Stimulated activated CD8-positive, alpha-beta memory T cell treated with anti-CD3 and anti-CD28 coated beads, Interleukin-4, amount 100 ng/mL, for 48 hours (primary cell): ENCODE results near the gene LENG1.

Experiments
- DNase-seq: peaks from one replicate; pipeline ENCODE4 v3.0.0-alpha.2; 2020

LENG1 gene

DNA sequence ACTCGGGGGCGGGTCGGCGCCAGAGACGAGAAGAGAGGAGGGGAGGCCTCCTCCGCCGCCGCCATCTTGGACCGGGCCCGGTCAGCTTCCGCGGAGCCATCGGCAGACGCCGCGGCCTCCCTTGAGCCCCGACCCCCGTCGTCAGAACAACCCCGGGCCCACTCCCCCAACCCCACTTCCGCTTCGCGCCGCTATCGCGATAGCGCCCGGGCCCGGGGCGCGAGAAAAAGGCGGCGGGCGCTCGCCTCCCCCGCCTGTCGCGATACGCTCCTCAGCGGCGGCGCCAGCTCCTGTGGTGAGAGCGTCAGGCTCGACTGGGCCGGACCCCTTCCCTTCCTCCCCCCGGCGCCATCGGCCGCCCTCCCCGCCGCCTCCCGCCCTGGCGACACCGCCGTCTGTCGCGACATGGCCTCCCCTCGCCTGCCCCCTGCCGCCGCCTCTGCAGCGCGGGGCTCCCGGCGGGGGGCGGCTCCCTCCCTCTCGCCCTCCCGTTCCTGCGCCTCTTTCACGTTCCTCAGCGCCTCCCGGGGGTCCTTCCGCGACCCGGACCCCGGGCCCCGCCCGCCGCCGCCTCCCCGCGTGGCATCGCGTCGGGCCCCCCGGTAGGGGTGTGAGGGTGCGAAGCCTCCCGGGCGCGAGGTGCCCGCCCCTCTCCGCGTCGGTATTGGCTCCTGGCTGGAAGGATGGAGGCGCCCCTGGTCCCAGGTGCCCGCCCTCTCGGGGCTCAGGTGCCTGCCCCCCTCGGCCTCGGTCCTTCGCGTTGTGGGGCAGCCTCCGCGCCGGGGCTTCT lies 21.6 kb downstream of the LENG1 start, which contains the start of gene CNOT3:
TSS of gene CNOT3 (plus strand) at position 64 of the 790 bp plus-strand sequence. CDS start 5,217 bp downstream, outside the sequence.
- peak; percentile 43 for DNase-seq

DNA sequence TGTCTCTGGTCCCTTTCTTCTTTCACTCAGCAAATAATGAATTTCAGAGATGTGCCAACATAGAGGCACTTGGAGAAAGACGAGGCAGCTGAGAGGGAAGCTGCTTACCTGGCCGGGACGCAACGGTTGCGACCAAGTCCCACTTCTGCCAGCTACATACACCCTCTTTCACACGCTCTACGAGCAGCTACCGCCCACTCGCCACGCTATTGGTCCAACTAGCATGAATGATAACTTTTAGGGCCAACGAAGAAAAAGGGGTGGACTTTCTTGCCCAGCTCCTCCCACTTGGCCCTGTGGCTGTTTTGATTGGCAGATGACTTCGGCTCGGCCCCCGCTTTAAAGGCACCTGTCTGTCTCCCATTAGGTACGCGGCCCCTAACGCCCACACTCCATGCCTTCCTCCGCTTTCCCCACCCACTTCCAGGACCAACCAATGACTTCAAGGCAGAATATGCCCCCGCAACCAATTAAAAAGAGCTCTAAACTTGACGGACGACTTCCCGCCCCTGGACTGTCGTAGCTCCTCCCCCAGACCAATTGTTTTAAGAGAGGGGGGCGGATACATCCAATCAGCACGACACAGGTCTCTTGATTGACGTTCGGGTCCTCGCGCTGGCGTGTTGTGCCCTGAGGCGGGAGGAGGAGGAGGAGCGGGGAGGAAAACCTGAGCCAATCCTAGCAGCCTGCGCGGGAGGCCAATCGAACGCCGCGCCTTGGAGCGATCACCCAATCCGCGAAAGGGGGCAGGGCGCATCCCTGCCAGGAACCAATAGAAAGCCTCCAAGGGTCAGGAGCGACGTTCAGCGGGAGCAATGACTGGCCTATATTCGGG lies 22.4 kb downstream of the LENG1 start:
- peak; percentile 98 for DNase-seq

DNA sequence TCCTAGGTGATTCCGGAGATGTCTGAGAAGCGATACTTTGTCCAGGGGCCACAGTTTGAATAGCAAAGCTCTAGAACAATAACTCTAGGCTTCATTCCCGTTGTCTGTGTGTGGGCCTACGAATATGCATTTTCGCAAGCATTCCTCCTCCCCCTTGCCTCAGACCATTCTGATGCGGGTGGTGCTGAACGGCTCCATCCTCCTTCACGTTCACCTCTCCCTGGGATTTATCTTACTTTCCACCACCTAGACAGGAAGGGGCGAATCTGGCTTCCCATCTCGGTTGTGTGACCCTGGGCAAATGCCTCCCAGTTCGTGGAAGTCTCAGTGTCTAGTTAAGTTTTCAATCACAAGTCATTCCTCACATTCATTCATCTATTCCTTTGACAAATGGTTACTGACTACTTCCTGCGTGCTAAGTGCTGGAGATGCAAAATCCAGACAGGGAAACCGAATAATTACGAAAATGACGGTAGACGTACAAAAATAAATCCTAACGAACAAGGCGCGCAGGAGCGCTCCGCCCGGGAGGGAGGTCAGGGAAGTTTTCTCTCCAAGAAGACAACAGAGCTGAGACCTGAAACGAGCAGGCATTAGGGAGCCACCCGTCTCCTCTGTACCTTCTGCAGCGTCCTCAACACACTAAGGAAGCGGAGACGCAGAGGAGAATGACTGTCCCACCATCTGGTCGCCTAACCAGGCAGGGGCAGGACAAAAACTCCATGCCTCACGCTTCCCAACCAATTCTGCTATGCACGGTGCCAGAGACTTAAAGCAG lies 23.2 kb downstream of the LENG1 start:
- DNase-seq: no peak

DNA sequence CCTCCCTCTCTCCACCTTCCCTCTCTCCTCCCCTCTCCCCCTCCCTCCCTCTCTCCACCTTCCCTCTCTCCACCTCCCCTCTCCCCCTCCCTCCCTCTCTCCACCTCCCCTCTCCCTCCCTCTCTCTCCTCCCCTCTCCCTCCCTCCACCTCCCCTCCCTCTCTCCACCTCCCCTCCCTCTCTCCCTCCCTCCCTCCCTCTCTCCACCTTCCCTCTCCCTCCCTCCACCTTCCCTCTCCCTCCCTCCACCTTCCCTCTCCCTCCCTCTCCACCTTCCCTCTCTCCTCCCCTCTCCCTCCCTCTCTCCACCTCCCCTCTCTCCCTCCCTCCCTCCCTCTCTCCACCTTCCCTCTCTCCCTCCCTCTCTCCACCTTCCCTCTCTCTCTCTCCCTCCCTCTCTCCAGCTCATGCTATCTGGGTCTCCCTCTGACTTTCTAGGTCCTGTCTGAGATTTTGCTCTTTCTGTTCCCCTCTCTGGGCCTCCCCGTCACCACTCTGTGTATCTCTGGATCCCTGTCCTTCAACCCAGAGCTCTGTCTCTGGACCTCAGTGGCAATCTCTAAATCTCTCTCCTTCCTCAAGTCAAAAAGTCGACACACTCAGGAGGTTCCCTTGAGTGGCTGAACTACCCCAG lies 25.4 kb downstream of the LENG1 start:
- DNase-seq: no peak

DNA sequence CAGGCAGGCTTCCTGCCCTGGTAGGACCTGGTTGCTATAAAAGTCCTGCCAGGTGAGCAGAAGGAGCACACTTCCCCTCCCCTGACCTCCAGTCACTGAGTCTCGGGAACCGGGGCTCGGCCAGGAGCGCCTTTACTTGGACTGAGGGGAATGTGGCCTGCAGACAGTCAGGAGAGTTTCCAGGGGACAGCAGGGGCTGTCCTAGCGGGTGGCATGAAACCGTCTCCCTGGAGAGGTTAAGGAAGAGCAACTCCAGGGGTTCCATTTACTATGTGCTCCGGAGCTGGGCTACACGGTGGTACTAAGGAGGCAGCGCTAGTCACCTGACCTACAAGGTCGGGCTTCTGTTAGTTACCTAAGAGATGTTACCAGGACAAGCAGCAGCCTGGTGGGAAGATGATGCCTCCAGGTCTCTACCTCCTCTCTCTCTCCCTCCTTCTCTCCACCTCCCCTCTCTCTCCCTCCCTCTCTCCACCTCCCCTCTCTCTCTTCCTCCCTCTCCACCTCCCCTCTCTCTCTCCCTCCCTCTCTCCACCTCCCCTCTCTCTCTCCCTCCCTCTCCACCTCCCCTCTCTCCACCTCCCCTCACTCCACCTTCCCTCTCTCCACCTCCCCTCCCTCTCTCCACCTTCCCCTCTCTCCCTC lies 26.1 kb downstream of the LENG1 start:
- DNase-seq: no peak

DNA sequence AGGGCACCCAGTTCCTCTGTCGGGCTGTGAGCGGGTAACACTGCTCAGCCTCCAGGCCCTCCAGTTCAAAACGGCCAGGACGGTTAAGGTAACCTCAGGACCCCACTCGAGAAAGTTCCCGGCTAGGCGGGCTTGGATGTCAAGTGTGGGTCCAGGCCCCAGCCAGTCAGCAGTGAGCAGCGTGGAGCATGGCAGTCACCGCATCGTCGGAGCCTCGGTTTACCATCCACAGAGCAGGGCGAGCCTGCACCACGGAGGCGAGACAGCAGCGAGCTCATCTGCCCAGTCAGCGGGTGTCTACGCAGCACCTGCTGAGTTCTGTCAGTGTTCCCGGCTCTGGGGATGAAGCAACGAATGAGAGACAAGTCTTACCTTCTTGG lies 29.9 kb downstream of the LENG1 start:
- DNase-seq: no peak

DNA sequence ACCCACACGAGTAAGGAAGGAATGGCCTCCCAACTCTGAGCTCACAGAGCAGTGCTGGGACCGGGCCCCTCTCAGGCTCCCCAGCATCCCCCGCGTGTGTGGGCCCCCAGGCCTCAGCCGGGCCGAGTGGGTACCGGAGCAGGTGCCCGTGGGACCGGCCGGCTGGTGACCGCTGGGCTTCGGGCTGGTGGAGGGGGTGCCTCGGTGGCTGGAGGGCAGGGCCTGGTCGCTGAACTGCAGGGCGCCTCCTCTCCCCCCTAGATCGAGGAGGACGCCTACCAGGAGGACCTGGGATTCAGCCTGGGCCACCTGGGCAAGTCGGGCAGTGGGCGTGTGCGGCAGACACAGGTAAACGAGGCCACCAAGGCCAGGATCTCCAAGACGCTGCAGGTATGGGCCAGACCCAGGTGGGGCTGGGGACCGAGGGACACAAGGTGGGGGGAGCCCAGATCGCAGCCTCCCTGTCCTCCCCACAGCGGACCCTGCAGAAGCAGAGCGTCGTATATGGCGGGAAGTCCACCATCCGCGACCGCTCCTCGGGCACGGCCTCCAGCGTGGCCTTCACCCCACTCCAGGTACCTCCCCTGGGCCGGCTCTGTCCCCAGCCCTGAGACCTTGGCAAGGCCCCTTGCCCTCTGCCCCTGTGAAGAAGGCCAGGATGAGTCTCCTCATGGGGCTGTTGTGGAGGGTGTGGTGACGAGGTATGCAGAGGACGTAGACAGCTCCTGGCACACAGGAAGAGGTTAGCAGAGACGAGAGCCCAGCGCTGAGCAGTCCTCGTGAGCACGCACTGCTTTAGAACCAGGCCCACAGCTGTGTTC lies 30.5 kb downstream of the LENG1 start:
- DNase-seq: no peak

DNA sequence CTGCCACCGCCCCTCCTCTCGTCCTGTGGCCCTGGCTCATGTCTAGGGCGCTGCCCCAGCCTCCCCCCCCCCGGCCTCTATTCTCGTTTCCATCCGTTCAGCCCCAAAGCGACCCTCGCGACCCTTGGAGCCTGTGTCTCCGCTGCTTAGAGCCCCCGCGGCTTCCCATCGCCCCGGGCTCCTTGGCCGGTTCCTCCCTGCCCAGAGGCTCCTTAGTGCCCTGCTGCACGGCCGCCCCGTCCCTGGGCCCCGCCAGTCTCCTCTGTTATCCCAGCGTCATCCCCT lies 31.1 kb downstream of the LENG1 start:
- DNase-seq: no peak

DNA sequence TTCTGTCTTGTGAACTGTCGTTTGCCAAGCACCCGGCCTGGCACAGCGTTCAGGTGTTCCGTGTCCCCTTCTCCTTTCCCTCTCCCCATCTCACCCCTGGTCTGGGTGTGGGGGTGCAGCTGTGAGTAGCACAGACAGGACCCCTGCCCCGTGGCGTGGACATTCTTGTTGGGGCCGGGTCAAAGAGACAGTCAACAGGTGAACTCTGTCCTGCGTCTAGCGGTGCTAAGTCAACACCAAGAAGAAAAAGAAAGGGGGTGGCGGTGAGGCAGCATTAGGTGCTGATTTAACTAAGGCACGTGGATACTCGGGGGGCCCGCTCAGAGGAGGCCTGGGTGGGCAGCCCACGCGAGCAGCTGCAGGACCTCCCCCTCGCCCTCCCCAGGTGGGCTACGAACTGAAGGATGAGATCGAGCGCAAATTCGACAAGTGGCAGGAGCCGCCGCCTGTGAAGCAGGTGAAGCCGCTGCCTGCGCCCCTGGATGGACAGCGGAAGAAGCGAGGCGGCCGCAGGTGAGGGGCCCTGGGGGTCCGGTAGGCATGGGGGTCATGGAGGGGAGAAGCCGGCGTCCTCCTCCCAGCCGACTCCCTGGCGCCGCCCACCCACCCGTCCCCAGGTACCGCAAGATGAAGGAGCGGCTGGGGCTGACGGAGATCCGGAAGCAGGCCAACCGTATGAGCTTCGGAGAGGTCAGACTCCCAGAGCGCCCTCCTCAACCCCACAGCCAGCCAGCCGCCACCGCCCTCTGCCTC lies 31.7 kb downstream of the LENG1 start:
- DNase-seq: no peak

DNA sequence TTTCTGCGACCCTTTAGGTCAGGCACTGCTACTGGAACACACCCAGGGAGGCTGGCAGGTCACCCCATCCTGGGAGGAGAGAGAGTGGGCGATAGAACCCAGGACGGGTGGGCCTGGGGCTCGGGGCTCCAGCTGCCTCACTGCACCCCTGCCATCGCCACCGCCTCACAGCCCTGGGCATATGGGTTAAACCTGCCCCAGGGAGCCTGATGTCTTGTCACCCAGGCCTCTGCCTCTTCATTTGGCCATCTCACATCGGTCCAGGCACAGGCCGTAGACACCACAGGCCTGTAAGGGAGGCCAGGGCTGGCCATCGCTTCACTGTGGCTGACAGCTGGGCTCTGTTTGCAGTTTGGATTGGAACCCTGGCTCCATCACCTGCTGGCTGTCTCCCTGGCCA lies 33.8 kb downstream of the LENG1 start:
- no peak for DNase-seq

DNA sequence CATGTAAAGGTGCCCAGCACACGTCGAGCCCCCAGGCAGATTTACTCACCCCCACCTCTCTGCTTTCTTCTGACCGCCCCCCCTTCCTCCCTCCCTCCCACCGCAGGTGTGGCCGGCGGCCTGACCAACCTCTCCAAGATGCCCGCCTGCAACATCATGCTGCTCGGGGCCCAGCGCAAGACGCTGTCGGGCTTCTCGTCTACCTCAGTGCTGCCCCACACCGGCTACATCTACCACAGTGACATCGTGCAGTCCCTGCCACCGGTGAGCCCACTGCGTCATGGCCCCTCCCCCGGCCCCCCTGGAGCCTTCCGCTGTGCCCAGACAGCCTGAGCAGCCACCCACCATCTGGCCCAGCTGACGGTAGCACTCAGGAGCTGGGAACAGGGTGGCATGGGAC lies 35.1 kb downstream of the LENG1 start:
- no peak for DNase-seq

DNA sequence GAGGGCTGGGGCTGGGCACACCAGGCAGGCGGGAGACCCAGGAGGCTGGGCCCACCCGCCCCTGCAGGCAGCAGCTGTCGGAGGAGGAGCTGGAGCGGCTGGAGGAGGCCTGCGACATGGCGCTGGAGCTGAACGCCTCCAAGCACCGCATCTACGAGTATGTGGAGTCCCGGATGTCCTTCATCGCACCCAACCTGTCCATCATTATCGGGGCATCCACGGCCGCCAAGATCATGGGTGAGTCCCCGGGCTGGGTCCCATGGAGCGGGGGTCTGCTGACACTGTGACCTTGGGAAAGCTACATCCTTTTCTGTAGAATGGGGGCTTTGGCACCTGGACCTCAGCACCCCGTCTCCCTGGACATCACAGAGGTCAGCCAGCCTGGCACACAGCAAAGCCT lies 35.8 kb downstream of the LENG1 start:
- DNase-seq: no peak

DNA sequence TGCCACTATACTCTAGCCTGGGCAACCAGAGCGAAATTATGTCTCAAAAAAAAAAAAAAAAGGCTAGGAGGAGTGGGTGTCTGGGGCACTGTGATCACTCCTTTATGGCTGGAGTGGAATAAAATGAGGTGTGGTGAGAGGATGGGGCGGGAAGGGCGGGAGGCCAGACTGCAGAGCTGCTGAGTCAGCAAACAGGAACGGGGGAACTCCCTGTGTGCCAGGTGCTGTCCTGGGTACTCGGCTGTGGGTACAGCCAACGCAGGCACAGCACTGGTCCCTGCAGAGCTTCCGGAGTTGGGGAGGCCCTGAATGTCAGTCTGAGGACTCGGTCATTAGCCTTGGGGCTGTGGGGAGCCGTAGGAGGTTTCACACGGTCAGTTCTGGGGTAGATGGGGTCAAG lies 38.3 kb downstream of the LENG1 start:
- no peak for DNase-seq

DNA sequence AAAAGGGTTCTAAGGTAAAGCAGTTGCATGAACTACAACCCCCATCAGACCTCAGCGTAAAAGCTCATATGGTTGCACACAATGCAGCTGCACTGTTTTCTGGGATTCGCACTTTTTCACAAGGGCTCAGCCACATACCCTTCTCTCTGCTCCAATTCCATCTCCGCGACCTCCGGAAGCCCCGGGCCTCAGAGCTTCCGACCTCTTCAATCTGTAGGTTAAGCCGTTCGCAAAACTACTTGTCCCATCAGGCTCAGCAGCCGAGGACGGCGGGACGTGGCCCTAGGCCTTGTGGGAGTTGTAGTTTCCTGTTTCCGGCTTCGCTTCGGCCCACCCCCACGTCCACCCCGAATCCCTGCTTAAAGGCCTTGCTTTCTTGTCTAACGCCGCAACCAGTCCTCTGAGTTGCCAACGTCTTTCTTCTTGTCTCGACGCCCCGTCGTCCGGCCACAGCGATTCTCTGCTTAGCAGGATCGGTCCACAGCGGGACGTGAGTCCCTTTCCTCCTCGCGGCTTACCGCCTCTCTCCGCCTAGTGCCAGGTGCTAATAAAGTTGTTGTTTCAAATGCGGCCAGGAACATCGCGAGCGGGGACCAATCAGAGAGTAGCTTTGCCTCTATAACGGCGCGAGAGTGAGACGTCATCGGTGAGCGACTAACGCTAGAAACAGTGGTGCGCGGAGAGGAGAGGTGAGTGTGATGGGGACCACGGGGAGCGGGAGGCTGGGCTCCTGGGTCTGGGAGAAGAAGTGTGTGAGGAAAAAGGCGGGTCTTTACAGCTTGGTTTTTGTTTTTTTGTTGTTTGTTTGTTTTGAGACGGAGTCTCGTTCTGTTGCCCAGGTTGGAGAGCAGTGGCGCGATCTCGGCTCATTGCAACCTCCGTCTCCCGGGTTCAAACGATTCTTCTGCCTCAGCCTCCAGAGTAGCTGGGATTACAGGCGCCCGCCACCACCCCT lies 44.1 kb downstream of the LENG1 start, which contains the start of the genes PRPF31 and TFPT:
TSS of gene PRPF31 (plus strand) at position 646 of the 955 bp plus-strand sequence. CDS start 2,525 bp downstream, outside the sequence.
TSS of gene TFPT (minus strand) at position 549 of the 955 bp plus-strand sequence. CDS start at position 161, 388 bp downstream.
- peak; percentile 98 for DNase-seq

DNA sequence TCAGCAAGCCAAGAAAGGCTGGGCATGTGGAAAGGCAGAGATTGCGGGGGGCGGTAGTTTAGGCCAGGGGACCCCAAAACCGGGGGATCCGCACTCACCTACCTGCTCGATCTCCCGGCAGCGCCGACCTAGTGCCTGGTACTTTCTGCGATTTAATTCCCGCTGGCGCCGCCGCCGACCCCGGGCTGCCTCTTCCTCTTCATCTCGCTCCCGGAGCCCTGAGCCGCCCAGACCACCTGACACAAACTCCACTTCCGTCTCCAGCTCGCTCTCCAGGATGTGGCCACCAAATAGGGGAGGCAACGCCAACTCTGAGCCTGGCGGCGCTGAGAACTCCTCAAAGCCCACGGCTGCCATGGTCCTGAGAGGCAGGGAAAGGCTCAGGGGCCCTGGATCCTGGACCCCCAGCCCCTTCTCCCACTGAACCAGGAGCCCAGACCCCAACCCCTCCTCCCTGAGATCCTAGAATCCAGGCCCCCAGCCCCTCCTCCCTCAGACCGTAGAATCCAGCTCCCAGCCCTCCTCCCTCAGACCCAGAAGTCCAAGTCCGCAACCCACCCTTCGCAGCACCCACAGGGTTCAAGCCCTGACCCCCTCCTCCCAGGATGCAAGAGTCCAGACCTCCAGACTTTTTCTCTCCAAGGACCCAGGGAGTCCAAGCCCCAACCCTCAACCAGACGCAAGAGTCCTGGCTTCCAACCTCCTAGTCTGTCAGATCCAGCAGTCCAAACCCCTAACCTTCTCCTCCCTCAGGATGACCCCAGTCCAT lies 45.0 kb downstream of the LENG1 start:
- peak; percentile 67 for DNase-seq

DNA sequence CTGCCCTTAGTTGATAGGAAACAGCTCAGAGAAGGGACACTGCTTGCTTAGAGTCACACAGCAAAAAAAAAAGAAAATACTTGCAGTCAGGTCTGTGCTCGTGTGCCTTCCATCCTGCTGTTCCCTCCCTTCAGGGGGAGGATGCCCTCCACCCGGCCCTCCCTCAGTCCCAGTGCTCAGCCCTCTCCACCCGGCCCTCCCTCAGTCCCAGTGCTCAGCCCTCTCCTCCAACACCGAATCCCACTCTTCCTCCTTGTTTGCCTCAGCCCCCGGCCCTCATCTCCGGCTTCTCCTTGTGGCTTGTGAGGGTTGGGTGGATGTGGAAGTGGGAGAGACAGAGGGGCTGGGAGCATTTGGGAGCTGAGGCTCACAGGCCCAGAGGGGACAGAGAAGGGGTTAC lies 49.9 kb downstream of the LENG1 start:
- no peak for DNase-seq

DNA sequence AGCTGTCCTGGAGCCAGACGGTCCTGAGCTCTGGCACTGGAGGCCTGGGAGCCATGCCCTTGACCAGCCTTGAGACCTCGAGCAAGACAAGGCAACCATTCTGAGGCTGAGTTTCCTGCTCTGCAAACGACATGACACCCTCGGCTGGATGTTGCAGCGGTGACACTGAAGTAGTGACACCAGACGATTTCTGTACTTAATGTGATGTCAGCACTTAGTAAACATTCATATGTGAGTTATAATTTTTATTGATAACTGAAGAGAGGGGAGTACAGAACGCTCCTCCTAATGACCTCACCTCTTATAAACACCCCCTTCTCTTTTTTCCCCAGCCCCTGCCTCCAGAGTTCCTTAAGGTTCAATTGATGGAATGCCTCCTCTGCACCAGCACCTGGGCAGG lies 51.0 kb downstream of the LENG1 start:
- no peak for DNase-seq

DNA sequence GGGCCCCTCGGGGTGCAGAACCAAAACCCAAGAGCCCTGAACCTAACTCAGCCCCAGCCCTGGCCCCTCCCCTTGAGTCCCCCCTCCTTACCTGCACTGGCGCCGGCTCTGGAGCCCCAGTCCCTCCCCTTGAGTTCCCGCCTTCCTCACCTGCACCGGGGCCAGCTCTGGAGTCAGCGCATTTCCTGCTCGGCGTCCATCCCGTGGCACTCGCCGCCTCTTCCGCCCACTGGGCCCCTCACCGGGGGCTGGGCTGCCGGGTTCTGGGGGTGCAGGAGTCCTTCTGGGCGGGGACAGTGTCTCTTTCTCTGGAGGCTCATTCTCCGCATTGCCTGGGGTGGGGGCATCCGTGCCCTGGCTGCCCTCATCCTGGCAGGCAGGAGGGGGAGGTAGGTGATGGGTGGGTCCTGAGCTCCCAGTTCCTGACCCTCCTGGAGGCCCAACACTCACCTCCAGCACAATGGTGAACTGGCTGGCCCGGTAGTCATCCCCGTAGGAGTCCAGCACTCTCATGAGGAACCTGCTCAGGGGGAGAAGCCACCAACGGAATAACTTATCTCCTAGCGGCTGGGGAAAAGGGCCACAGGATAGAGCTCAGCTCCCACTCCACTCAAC lies 51.5 kb downstream of the LENG1 start:
- DNase-seq: no peak
